Germinal center (tissue), 1 donor: ENCODE measurements around the gene MRPS12.
A peak's percentile ranks its signal among the peaks of the same experiment; 100 is the strongest.
"Not testable (repeated sequence)": the region's sequence is repeated elsewhere in the genome, so short reads cannot be mapped to it uniquely, and the experiment has no call there.

Experiments
- DNase-seq: peaks from one replicate; pipeline ENCODE4 v3.0.0; 2012; ENCODE audit warnings: mixed read lengths, low spot score

MRPS12 gene

GRCh38 chr19:38939957-38940356 lies 9.2 kb downstream of the MRPS12 start:
- no peak for DNase-seq

- DNase-seq: not testable (repeated sequence)
Measured at GRCh38 chr19:38941466-38941865, 10.7 kb downstream of the MRPS12 start.

GRCh38 chr19:38941979-38942378 lies 11.2 kb downstream of the MRPS12 start:
- DNase-seq: no peak

GRCh38 chr19:38942471-38943181 lies 11.9 kb downstream of the MRPS12 start:
- no peak for DNase-seq

- no peak for DNase-seq
Measured at GRCh38 chr19:38944981-38945506, 14.3 kb downstream of the MRPS12 start.

- DNase-seq: no peak
Measured at GRCh38 chr19:38945562-38946228, 15.0 kb downstream of the MRPS12 start.

- DNase-seq: no peak
Measured at GRCh38 chr19:38946229-38947010, 15.7 kb downstream of the MRPS12 start.

- DNase-seq: peak; percentile 94
Measured at GRCh38 chr19:38949580-38950367, 19.0 kb downstream of the MRPS12 start.

- DNase-seq: no peak
Measured at GRCh38 chr19:38951187-38951586, 20.4 kb downstream of the MRPS12 start.

GRCh38 chr19:38952395-38953165 lies 21.8 kb downstream of the MRPS12 start:
- peak; percentile 29 for DNase-seq

GRCh38 chr19:38953677-38954076 lies 22.9 kb downstream of the MRPS12 start:
- no peak for DNase-seq

GRCh38 chr19:38956264-38956663 lies 25.5 kb downstream of the MRPS12 start:
- DNase-seq: no peak

- DNase-seq: no peak
Measured at GRCh38 chr19:38958301-38958700, 27.6 kb downstream of the MRPS12 start.

GRCh38 chr19:38959618-38960017 lies 28.9 kb downstream of the MRPS12 start:
- no peak for DNase-seq

GRCh38 chr19:38964738-38965137 lies 34.0 kb downstream of the MRPS12 start:
- DNase-seq: no peak

- DNase-seq: not testable (repeated sequence)
Measured at GRCh38 chr19:38966149-38966548, 35.4 kb downstream of the MRPS12 start.

GRCh38 chr19:38970664-38971532 lies 40.2 kb downstream of the MRPS12 start:
- no peak for DNase-seq

- no peak for DNase-seq
Measured at GRCh38 chr19:38971672-38972071, 40.9 kb downstream of the MRPS12 start.

- DNase-seq: no peak
Measured at GRCh38 chr19:38974624-38975213, 44.0 kb downstream of the MRPS12 start.
